ENCODE measurements around the gene TNPO1. TPM values are rescaled to one million over a fixed set of nuclear protein-coding genes. Genes with fewer than 3 reads are reported as not detected.

The TNPO1 gene
- total and polyA plus RNA-seq, 4 donors = 5.7 to 95.8 (median 29.2) TPM

GRCh38 chr5:72922422-72922821, 106.0 kb downstream of the TNPO1 start:
- H3K9ac ChIP-seq (ENCODE audit: low read depth in 1 of 2, low read length in 2 of 2) = no peak overlapping the region
- no peaks in the 10 kb centered on the region for H3K9me3 ChIP-seq (ENCODE audit: control insufficient read depth in 4 of 4, low read length in 3 of 4)
- peaks cover 0 to 3% (median 0%) of the 10 kb centered on the region in 4 donors for H3K4me1 ChIP-seq (ENCODE audit: control insufficient read depth in 4 of 4, insufficient read depth in 4 of 4, low read length in 3 of 4)
- no peak overlapping the region for H3K4me3 ChIP-seq (ENCODE audit: low read depth in 1 of 3, low read length in 3 of 3)
- H3K27me3 ChIP-seq (ENCODE audit: control insufficient read depth in 4 of 4, insufficient read depth in 4 of 4, low read length in 3 of 4) = no peaks in the 10 kb centered on the region
- no peak overlapping the region for H3K27ac ChIP-seq (ENCODE audit: low read depth in 1 of 2, low read length in 2 of 2)
- TF ChIP-seq FOXA1 (IDR thresholded peaks at IDR 0.05) (no peak), RAD21 (IDR thresholded peaks at IDR 0.05) (no peak), GABPA (IDR thresholded peaks at IDR 0.05 in 1 of 2, conservative IDR thresholded peaks at IDR 0.05 in 1 of 2) (no peak), EGR1 (IDR thresholded peaks at IDR 0.05; ENCODE audit: low read depth in 2 of 2) (no peak), ATF3 (IDR thresholded peaks at IDR 0.05) (no peak), SP1 (IDR thresholded peaks at IDR 0.05) (no peak), NR2F2 (IDR thresholded peaks at IDR 0.05) (no peak), REST (IDR thresholded peaks at IDR 0.05) (no peak), CTCF (IDR thresholded peaks at IDR 0.05; ENCODE audit: low read depth, low read length, missing input control) (no peak), HNF4A (conservative IDR thresholded peaks at IDR 0.05) (no peak), JUND (IDR thresholded peaks at IDR 0.05) (no peak), MAX (IDR thresholded peaks at IDR 0.05) (no peak), FOXA2 (IDR thresholded peaks at IDR 0.05) (no peak), YY1 (IDR thresholded peaks at IDR 0.05) (no peak), RXRA (IDR thresholded peaks at IDR 0.05) (no peak), HNF4G (IDR thresholded peaks at IDR 0.05) (no peak)
- no peak for DNase-seq (ENCODE audit: low spot score)
- 87% methylated on average over 1 of the region's 1 CpG for WGBS
- no peaks in the 10 kb centered on the region for H3K36me3 ChIP-seq (ENCODE audit: control insufficient read depth in 4 of 4, insufficient read depth in 3 of 4, low read depth in 1 of 4, low read length in 3 of 4)

GRCh38 chr5:72925336-72926010, 109.0 kb downstream of the TNPO1 start:
- Histone ChIP-seq H3K4me3 (ENCODE audit: low read depth in 1 of 3, low read length in 3 of 3) (no peak overlapping the region), H3K27me3 (ENCODE audit: control insufficient read depth in 4 of 4, insufficient read depth in 4 of 4, low read length in 3 of 4) (no peaks in the 10 kb centered on the region), H3K27ac (ENCODE audit: low read depth in 1 of 2, low read length in 2 of 2) (no peak overlapping the region), H3K36me3 (ENCODE audit: control insufficient read depth in 4 of 4, insufficient read depth in 3 of 4, low read depth in 1 of 4, low read length in 3 of 4) (no peaks in the 10 kb centered on the region), H3K9me3 (ENCODE audit: control insufficient read depth in 4 of 4, low read length in 3 of 4) (no peaks in the 10 kb centered on the region), H3K4me1 (ENCODE audit: control insufficient read depth in 4 of 4, insufficient read depth in 4 of 4, low read length in 3 of 4) (peaks cover 0 to 3% (median 0%) of the 10 kb centered on the region in 4 donors), H3K9ac (ENCODE audit: low read depth in 1 of 2, low read length in 2 of 2) (no peak overlapping the region)
- TF ChIP-seq HNF4G (IDR thresholded peaks at IDR 0.05) (no peak), SP1 (IDR thresholded peaks at IDR 0.05) (no peak), FOXA2 (IDR thresholded peaks at IDR 0.05) (no peak), MAX (IDR thresholded peaks at IDR 0.05) (no peak), RXRA (IDR thresholded peaks at IDR 0.05) (no peak), RAD21 (IDR thresholded peaks at IDR 0.05) (no peak), REST (IDR thresholded peaks at IDR 0.05) (no peak), ZBTB33 (IDR thresholded peaks at IDR 0.05) (no peak), ATF3 (IDR thresholded peaks at IDR 0.05) (no peak), EGR1 (IDR thresholded peaks at IDR 0.05; ENCODE audit: low read depth in 2 of 2) (no peak), FOXA1 (IDR thresholded peaks at IDR 0.05) (no peak)
- WGBS = 94% methylated on average over 33 of the region's 33 CpGs
- DNase-seq (ENCODE audit: low spot score) = no peak
